Measurements from ENCODE around the gene CDH4. TPM values are rescaled to one million over a fixed set of nuclear protein-coding genes. Genes with fewer than 3 reads are reported as not detected.

The CDH4 gene
- total RNA-seq, 1 experiment from 2014 or later, result not detected

DNA sequence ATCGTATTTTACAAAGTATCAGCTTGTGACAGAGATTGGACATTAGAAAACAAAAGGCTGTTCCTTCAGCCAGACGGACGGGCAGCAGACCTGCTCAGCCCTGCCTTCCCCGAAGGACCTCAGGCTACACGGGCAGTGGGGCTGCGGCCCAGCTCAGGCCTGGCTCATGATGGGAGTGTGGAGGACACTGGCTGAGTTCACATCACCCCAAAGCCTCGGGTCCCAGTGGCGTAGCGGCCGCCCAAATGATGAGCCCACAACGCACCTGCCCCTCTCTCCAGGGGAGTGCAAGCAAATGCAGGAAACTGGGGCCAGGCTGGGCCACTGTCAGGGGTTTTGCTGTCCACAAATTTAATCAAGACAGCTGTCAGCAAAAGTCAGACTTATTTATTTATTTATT is 456.8 kb downstream of the CDH4 start:
- Histone ChIP-seq H3K9me3 (ENCODE audit: control insufficient read depth, insufficient read depth, low read depth, low read length) (no peaks in the 10 kb centered on the region), H3K4me1 (ENCODE audit: control insufficient read depth, insufficient read depth, low read length) (no peaks in the 10 kb centered on the region), H3K27ac (ENCODE audit: low read length) (no peak overlapping the region), H3K36me3 (ENCODE audit: control insufficient read depth, insufficient read depth, low read length) (no peaks in the 10 kb centered on the region), H3K27me3 (ENCODE audit: control insufficient read depth, insufficient read depth, low read length) (no peaks in the 10 kb centered on the region; the same call in 1 of the 2 replicates), H3K4me3 (ENCODE audit: low read depth in 2 of 2, low read length in 2 of 2) (no peak overlapping the region)
- BruUV-seq (replicated peaks), result no TSS peak
- TF ChIP-seq REST (IDR thresholded peaks at IDR 0.05; ENCODE audit: insufficient read depth in 1 of 2, low read depth in 2 of 2, low read length in 1 of 2) (no peak), POLR2AphosphoS5 (IDR thresholded peaks at IDR 0.05; ENCODE audit: low read depth, low read length) (no peak)
- in situ Hi-C loops (cut with HindIII; ENCODE audit: low pct_unique_long_range_greater_than_20kb, low sequenced_read_pairs) (no loop called here), intact Hi-C loops (cut with micrococcal nuclease; ENCODE audit: unreplicated experiment) (no loop called here)
- CTCF ChIA-PET, result no interaction called here
- DNase-seq (ENCODE audit: low read depth, low spot score), result no peak
- POLR2A ChIA-PET, result no interaction called here
- ATAC-seq, result no peak

GRCh38 chr20:61710108-61710507 is 458.0 kb downstream of the CDH4 start:
- POLR2A ChIA-PET, result no interaction called here
- Histone ChIP-seq H3K4me3 (ENCODE audit: low read depth in 2 of 2, low read length in 2 of 2) (no peak overlapping the region), H3K4me1 (ENCODE audit: control insufficient read depth, insufficient read depth, low read length) (no peaks in the 10 kb centered on the region), H3K9me3 (ENCODE audit: control insufficient read depth, insufficient read depth, low read depth, low read length) (no peaks in the 10 kb centered on the region), H3K27ac (ENCODE audit: low read length) (no peak overlapping the region), H3K27me3 (ENCODE audit: control insufficient read depth, insufficient read depth, low read length) (no peaks in the 10 kb centered on the region; the same call in 1 of the 2 replicates), H3K36me3 (ENCODE audit: control insufficient read depth, insufficient read depth, low read length) (no peaks in the 10 kb centered on the region)
- in situ Hi-C loops (cut with HindIII; ENCODE audit: low pct_unique_long_range_greater_than_20kb, low sequenced_read_pairs) (no loop called here), intact Hi-C loops (cut with micrococcal nuclease; ENCODE audit: unreplicated experiment) (no loop called here)
- BruUV-seq (replicated peaks), result no TSS peak
- ATAC-seq, result no peak
- DNase-seq (ENCODE audit: low read depth, low spot score), result no peak
- CTCF ChIA-PET, result no interaction called here
- TF ChIP-seq POLR2AphosphoS5 (IDR thresholded peaks at IDR 0.05; ENCODE audit: low read depth, low read length), result no peak
- no peak for TF ChIP-seq REST (IDR thresholded peaks at IDR 0.05; ENCODE audit: insufficient read depth in 1 of 2, low read depth in 2 of 2, low read length in 1 of 2)
- TF ChIP-seq TCF7L2 (IDR thresholded peaks at IDR 0.05; ENCODE audit: low read depth, low read length), result no peak
- TF ChIP-seq CTCF (IDR thresholded peaks at IDR 0.05), result no peak
- TF ChIP-seq SIN3A (IDR thresholded peaks at IDR 0.05; ENCODE audit: borderline replicate concordance, insufficient read depth, low read depth, low read length), result no peak
